AG04450 (cell line): ENCODE measurements around the gene PPIL4. TPM values are rescaled to one million over a fixed set of nuclear protein-coding genes. Genes with fewer than 3 reads are reported as not detected.
A peak's percentile ranks its signal among the peaks of the same experiment; 100 is the strongest.

Experiments
- CTCF ChIA-PET: fragments of 300-600, 350-600 bp; formaldehyde crosslinking; extraction: SDS; loops from one replicate; lab custom pipeline; 2022; ENCODE audit warnings: antibody characterized with exemption, inconsistent platforms; lab: Charles Lee
- POLR2A ChIA-PET: fragments of 350-600 bp; formaldehyde crosslinking; extraction: SDS; loops from one replicate; lab custom pipeline; 2021; ENCODE audit warnings: antibody characterized with exemption, inconsistent platforms; lab: Yijun Ruan, JAX
- DNase-seq: peaks from one replicate; pipeline ENCODE4 v3.0.0-alpha.2; 2011; ENCODE audit warnings: low read depth, low spot score
- H3K27ac ChIP-seq: one replicate; pipeline ENCODE4 v1.5.1; 2012; ENCODE audit warnings: low read depth, low read length, control low read depth
- H3K27me3 ChIP-seq: one replicate; pipeline ENCODE4 v1.6.0; 2012; ENCODE audit warnings: low read length; ENCODE audit not compliant: control insufficient read depth, insufficient read depth
- H3K4me3 ChIP-seq: 2 replicates; pipeline ENCODE4 v1.5.1; 2011; ENCODE audit warnings: mild to moderate bottlenecking, low read depth, low read length, control low read depth
- H3K9me3 ChIP-seq: 2 replicates; pipeline ENCODE4 v1.5.1; 2012; ENCODE audit warnings: low read length; ENCODE audit not compliant: control insufficient read depth, insufficient read depth
- CTCF ChIP-seq: IDR thresholded peaks from 2 replicates; pipeline ENCODE4 v1.5.1; 2011; ENCODE audit warnings: low read depth, low read length, control low read depth, inconsistent platforms
- polyA plus RNA-seq: library from polyadenylated mRNA; depleted of rRNA; stranded (reverse); fragments of >200 nt; gene quantifications from 2 replicates; pipeline ENCODE4 v1.2.3, GENCODE V29; 2011

Gene PPIL4
- polyA plus RNA-seq, 1 experiment, result 14.7 TPM

DNA sequence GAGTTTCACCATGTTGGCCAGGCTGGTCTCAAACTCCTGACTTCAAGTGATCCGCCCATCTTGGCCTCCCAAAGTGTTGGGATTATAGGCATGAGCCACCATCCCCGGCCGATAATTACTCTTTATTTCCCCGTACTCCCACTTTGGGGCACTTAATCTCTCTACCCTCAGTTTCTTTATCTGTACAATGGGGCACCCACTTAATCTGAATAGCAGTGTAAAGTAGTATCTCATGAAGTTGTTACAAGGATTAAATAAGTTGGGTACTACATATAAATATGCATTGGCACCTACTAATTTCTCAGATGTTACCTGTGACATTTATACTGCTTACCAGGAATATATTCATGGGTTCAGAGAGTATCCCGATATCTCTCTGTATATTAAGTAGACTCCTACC lies 35.5 kb upstream of the PPIL4 start:
- H3K27ac ChIP-seq, result no peak overlapping the region
- ChIA-PET CTCF (no interaction called here), POLR2A (no interaction called here)

GRCh38 chr6:149580880-149581279 lies 35.0 kb upstream of the PPIL4 start:
- DNase-seq, result no peak
- ChIA-PET CTCF (no interaction called here), POLR2A (no interaction called here)
- H3K27me3 ChIP-seq, result no peaks in the 10 kb centered on the region
- H3K4me3 ChIP-seq, result no peak overlapping the region
- no peak overlapping the region for H3K27ac ChIP-seq
- no peaks in the 10 kb centered on the region for H3K9me3 ChIP-seq
- TF ChIP-seq CTCF, result no peak

More for the DNA sequence above, 35.5 kb upstream of the PPIL4 start:
- no peak for DNase-seq
- Histone ChIP-seq H3K9me3 (no peaks in the 10 kb centered on the region), H3K4me3 (no peak overlapping the region), H3K27me3 (no peaks in the 10 kb centered on the region)
- no peak for TF ChIP-seq CTCF

DNA sequence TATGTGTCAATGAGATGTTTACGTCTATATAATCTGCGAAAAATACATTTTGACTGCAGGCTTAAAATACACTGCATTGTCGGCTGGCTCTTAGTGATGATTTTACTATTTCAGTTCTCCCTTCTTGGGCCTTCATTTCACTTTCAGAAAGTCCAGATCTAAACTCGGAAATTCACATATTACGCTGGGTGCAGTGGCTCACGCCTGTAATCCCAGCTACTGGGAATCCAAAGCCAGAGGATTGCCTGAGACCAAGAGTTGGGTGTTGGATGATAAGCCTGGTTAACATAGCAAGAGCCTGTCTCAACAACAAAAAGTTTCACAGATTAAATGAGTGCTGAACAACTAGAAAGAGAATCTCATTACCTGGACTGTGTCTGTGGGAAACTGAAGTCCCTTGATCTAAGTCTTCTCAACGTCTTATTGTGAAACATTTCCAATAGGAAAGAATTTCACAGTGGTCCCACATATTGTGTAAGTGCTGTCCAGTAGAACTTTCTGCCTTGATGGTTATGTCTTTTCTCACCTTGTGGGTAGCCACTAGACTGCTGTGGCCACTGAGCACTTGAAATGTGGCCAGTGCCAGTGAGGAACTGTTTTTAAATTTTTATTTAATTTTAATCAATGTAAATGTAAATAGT lies 22.2 kb upstream of the PPIL4 start:
- DNase-seq, result no peak
- TF ChIP-seq CTCF, result no peak
- Histone ChIP-seq H3K4me3 (no peak overlapping the region), H3K27ac (no peak overlapping the region), H3K9me3 (no peaks in the 10 kb centered on the region; the same call in 1 of the 2 replicates), H3K27me3 (no peaks in the 10 kb centered on the region)
- ChIA-PET POLR2A (no interaction called here), CTCF (no interaction called here)

- Histone ChIP-seq H3K27me3 (no peaks in the 10 kb centered on the region), H3K27ac (peak overlapping the region; percentile 61), H3K4me3 (peak overlapping the region; percentile 88), H3K9me3 (no peaks in the 10 kb centered on the region; the same call in 1 of the 2 replicates)
- no peak for DNase-seq
- ChIA-PET CTCF (no interaction called here), POLR2A (no interaction called here)
- no peak for TF ChIP-seq CTCF
These were observed 21.3 kb upstream of the PPIL4 start for GRCh38 chr6:149567194-149567586.

DNA sequence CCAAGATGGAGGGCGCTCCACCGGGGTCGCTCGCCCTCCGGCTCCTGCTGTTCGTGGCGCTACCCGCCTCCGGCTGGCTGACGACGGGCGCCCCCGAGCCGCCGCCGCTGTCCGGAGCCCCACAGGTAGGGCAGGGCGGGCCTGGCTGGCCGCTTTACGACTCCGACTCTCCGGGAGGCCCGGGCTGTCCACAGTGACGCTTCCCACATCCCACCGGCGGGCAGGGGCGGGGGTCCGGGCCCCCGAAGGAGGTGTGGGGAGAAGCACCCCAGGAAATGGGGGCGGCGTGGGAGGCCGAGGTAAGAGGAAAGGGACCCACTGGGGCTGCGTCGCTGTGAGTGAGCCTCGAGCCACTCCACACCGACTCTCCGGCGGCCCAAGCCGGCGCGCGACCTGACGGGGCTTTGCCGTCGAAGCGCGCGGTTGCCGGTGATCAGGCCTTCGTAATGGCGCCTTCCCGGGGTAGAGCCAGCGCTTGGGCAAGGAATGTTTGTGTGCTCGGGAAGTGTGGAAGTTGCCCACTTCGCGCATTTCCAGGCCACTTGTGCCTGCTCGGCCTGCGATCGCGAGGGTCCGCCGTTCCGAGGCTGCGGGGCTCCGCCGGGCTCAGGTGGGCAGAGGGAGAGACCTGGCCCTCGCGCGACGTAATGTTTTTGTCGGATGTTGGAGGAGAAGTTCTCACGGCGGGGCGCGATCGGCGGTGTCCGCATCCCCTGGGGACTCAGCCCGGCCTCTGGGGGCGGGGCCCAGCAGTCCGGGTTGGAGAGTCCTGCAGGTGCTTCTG lies 20.8 kb upstream of the PPIL4 start:
- Histone ChIP-seq H3K9me3 (no peaks in the 10 kb centered on the region; the same call in 1 of the 2 replicates), H3K27me3 (no peaks in the 10 kb centered on the region), H3K4me3 (peak overlapping the region; percentile 88), H3K27ac (peak overlapping the region; percentile 61)
- no peak for DNase-seq
- no peak for TF ChIP-seq CTCF
- ChIA-PET POLR2A (no interaction called here), CTCF (interaction anchor here (0.6 to 1.0 kb wide), 4 partner anchors 21 to 599 kb away, joined by 3 to 7 read pairs (median 4); partner anchors contain the start of gene PPIL4)
